HCT116 (cell line): Measurements from ENCODE around the gene ZNF775. TPM values are rescaled to one million over a fixed set of nuclear protein-coding genes. Genes with fewer than 3 reads are reported as not detected.

Experiments
- ATAC-seq: fragments of 200-7000 bp; cut with Tn5 transposase; 2 replicates; pipeline ENCODE4 v1.9.1; 2020; ENCODE audit warnings: mild to moderate bottlenecking, moderate library complexity
- BruUV-seq: library from RNA; stranded (reverse); fragments of 400-500 nt; replicated peaks from 2 replicates; lab custom pipeline; 2021; lab: Mats Ljungman, UMichigan
- CTCF ChIA-PET: fragments of 300-600 bp; sonication (Branson Sonifier 250); formaldehyde crosslinking; loops from one replicate; lab custom pipeline; 2021; ENCODE audit warnings: antibody characterized with exemption; lab: Charles Lee
- POLR2A ChIA-PET: fragments of 300-600, 350-600 bp; sonication (Branson Sonifier 250); formaldehyde crosslinking; loops from one replicate; lab custom pipeline; 2021; ENCODE audit warnings: antibody characterized with exemption; lab: Charles Lee
- RAD21 ChIA-PET, 2 experiments: fragments of 300-600 bp; sonication (Branson Sonifier 250); formaldehyde crosslinking; loops; one replicate each; lab custom pipeline; 2023; ENCODE audit warnings: low total read pairs in 2 of 2; ENCODE audit not compliant: uncharacterized antibody in 2 of 2, unreplicated experiment in 2 of 2, low non-redundant PET in 1 of 2; lab: Charles Lee
- DNase-seq: peaks from one replicate; pipeline ENCODE4 v3.0.0-alpha.2; 2010; ENCODE audit warnings: low read depth, low spot score
- H2AFZ ChIP-seq: fragments of 200-600 bp; shearing (Covaris generic), sonication (generic); 2 replicates; pipeline ENCODE4 v1.6.1; 2017; ENCODE audit warnings: low read depth, mixed run types, mixed read lengths, antibody characterized with exemption, low read length; ENCODE audit not compliant: poor library complexity, severe bottlenecking
- H3K27ac ChIP-seq: 2 replicates; pipeline ENCODE4 v1.5.1; 2012; ENCODE audit warnings: low read depth, low read length
- H3K27me3 ChIP-seq: fragments of 200-600 bp; sonication (generic); 2 replicates; pipeline ENCODE4 v1.6.1; 2016; ENCODE audit warnings: mixed run types, low read length, mixed read lengths; ENCODE audit not compliant: insufficient read depth
- H3K36me3 ChIP-seq, 2 experiments: fragments of 200-500 bp in 1 of 2; fragments of 200-600 bp in 1 of 2; sonication (Bioruptor generic) in 1 of 2; sonication (generic) in 1 of 2; 2 replicates each; pipeline versions ENCODE4 v1.5.1 to v1.6.1; 2014 to 2016; ENCODE audit warnings: low read length in 2 of 2, inconsistent platforms in 1 of 2, mixed read lengths in 1 of 2, mixed run types in 1 of 2; ENCODE audit not compliant: insufficient read depth in 2 of 2, control insufficient read depth in 1 of 2
- H3K4me1 ChIP-seq, 2 experiments: fragments of 200-600 bp in 1 of 2; sonication (generic) in 1 of 2; 2 replicates each; pipeline versions ENCODE4 v1.5.1 to v1.6.1; 2012 to 2017; ENCODE audit warnings: low read length in 2 of 2, inconsistent platforms in 1 of 2, mild to moderate bottlenecking in 1 of 2, mixed read lengths in 1 of 2, mixed run types in 1 of 2, moderate library complexity in 1 of 2; ENCODE audit not compliant: insufficient read depth in 2 of 2, control insufficient read depth in 1 of 2
- H3K4me2 ChIP-seq: fragments of 200-600 bp; sonication (generic); 2 replicates; pipeline ENCODE4 v1.6.1; 2017; ENCODE audit warnings: mixed run types, low read length, mixed read lengths
- H3K4me3 ChIP-seq, 2 experiments: fragments of 200-600 bp in 1 of 2; sonication (generic) in 1 of 2; replicated peaks in 1 of 2; 2 replicates each; pipeline ENCODE4 v1.5.1; 2011 to 2016; ENCODE audit warnings: low read length in 2 of 2, control low read depth in 1 of 2, low read depth in 1 of 2, mild to moderate bottlenecking in 1 of 2, mixed read lengths in 1 of 2, mixed run types in 1 of 2
- H3K79me2 ChIP-seq: fragments of 200-600 bp; sonication (generic); 2 replicates; pipeline ENCODE4 v1.6.1; 2017; ENCODE audit warnings: mild to moderate bottlenecking, mixed run types, low read length, moderate library complexity, mixed read lengths; ENCODE audit not compliant: insufficient read depth
- H3K9ac ChIP-seq: fragments of 200-600 bp; sonication (generic); 2 replicates; pipeline ENCODE4 v1.6.1; 2016; ENCODE audit warnings: low read length, mixed read lengths
- H3K9me2 ChIP-seq: fragments of 200-600 bp; sonication (generic), shearing (Covaris generic); 2 replicates; pipeline ENCODE4 v1.6.1; 2017; ENCODE audit warnings: mixed run types, mild to moderate bottlenecking, moderate library complexity; ENCODE audit not compliant: insufficient read depth
- H3K9me3 ChIP-seq, 2 experiments: fragments of 200-500 bp in 1 of 2; fragments of 200-600 bp in 1 of 2; sonication (Bioruptor generic) in 1 of 2; sonication (generic) in 1 of 2; 2 replicates each; pipeline ENCODE4 v1.6.1; 2014 to 2017; ENCODE audit warnings: low read length in 2 of 2, mixed read lengths in 2 of 2, inconsistent platforms in 1 of 2, low read depth in 1 of 2, mild to moderate bottlenecking in 1 of 2, mixed run types in 1 of 2, moderate library complexity in 1 of 2; ENCODE audit not compliant: control insufficient read depth in 1 of 2, insufficient read depth in 1 of 2
- H4K20me1 ChIP-seq: fragments of 200-600 bp; sonication (generic), shearing (Covaris generic); 2 replicates; pipeline ENCODE4 v1.6.1; 2017; ENCODE audit warnings: mixed run types, mild to moderate bottlenecking, moderate library complexity; ENCODE audit not compliant: insufficient read depth
- ATF3 ChIP-seq: IDR thresholded peaks from 2 replicates; pipeline ENCODE4 v1.6.1; 2012
- CTCF ChIP-seq, 3 experiments: fragments of 200-600 bp in 1 of 3; sonication (generic) in 1 of 3; IDR thresholded peaks in 2 of 3; conservative IDR thresholded peaks in 1 of 3; 2 replicates each; pipeline ENCODE4 v1.5.1; 2012 to 2017; ENCODE audit warnings: low read depth in 2 of 3, low read length in 2 of 3, antibody characterized with exemption in 1 of 3, borderline replicate concordance in 1 of 3, control low read depth in 1 of 3, mild to moderate bottlenecking in 1 of 3, mixed read lengths in 1 of 3, mixed run types in 1 of 3, moderate library complexity in 1 of 3; ENCODE audit not compliant: insufficient read depth in 1 of 3
- EGR1 ChIP-seq: IDR thresholded peaks from 2 replicates; pipeline ENCODE4 v1.6.1; 2012; ENCODE audit warnings: low read depth
- REST ChIP-seq: IDR thresholded peaks from 2 replicates; pipeline ENCODE4 v1.6.1; 2012; ENCODE audit warnings: low read depth
- SIN3A ChIP-seq: IDR thresholded peaks from 2 replicates; pipeline ENCODE4 v1.6.1; 2012; ENCODE audit warnings: low read depth
- SRF ChIP-seq: IDR thresholded peaks from 2 replicates; pipeline ENCODE4 v1.6.1; 2012; ENCODE audit warnings: low read depth
- TCF7L2 ChIP-seq: IDR thresholded peaks from 2 replicates; pipeline ENCODE4 v1.7.0; 2011; ENCODE audit warnings: borderline replicate concordance, inconsistent platforms; ENCODE audit not compliant: insufficient read depth, insufficient read length; ENCODE audit errors: extremely low read depth
- ZBTB33 ChIP-seq: IDR thresholded peaks from 2 replicates; pipeline ENCODE4 v1.6.1; 2011; ENCODE audit warnings: mild to moderate bottlenecking, low read length, moderate library complexity; ENCODE audit not compliant: insufficient replicate concordance; ENCODE audit errors: extremely low read depth
- intact Hi-C: fragments of 100-400 bp; cut with micrococcal nuclease; formaldehyde crosslinking; loops from 2 replicates; pipeline ENCODE4 v1.10.0; 2022
- total RNA-seq: library from RNA; stranded (reverse); gene quantifications from one replicate; pipeline ENCODE4 v1.2.1, GENCODE V29; 2021; ENCODE audit not compliant: unreplicated experiment

ZNF775 gene
- total RNA-seq, 1 experiment from 2014 or later = 4.5 TPM

GRCh38 chr7:150441524-150441923 lies 62.4 kb downstream of the ZNF775 start (continued):
- no peak for TF ChIP-seq ZBTB33
- TF ChIP-seq EGR1 = no peak

GRCh38 chr7:150442811-150443210 lies 63.7 kb downstream of the ZNF775 start:
- Histone ChIP-seq H2AFZ (no peak overlapping the region), H3K27me3 (no peaks in the 10 kb centered on the region), H3K4me1 (no peaks in the 10 kb centered on the region), H4K20me1 (no peaks in the 10 kb centered on the region), H3K4me2 (no peak overlapping the region), H3K4me3 (no peak overlapping the region), H3K79me2 (no peaks in the 10 kb centered on the region), H3K27ac (no peak overlapping the region), H3K9ac (no peak overlapping the region), H3K9me2 (no peaks in the 10 kb centered on the region), H3K9me3 (peaks cover 3 to 8% of the 10 kb centered on the region in 2 experiments; a peak in 1 of 4 replicates), H3K36me3 (no peaks in the 10 kb centered on the region)
- DNase-seq (no peak), ATAC-seq (no peak)
- CTCF ChIA-PET = no interaction called here
- intact Hi-C loops = no loop called here
- TF ChIP-seq CTCF (IDR thresholded peaks at IDR 0.05 in 2 of 3, conservative IDR thresholded peaks at IDR 0.05 in 1 of 3; ENCODE audit: borderline replicate concordance in 1 of 3, insufficient read depth in 1 of 3, low read depth in 2 of 3, low read length in 2 of 3) = no peak
- no peak for TF ChIP-seq ATF3
- TF ChIP-seq SRF = no peak
- TF ChIP-seq SIN3A = no peak
- no peak for TF ChIP-seq REST
- TF ChIP-seq TCF7L2 = no peak
- RAD21 ChIA-PET = no interaction called here
- POLR2A ChIA-PET = no interaction called here
- BruUV-seq = no TSS peak
